IMR-90 (cell line): ENCODE data around the gene MAP4K1.

ENCODE experiments used
- BHLHE40 ChIP-seq: fragments of 150-350 bp; IDR thresholded peaks from 2 replicates; pipeline ENCODE4 v1.6.1; 2016; ENCODE audit warnings: mild to moderate bottlenecking, low read depth, low read length
- CEBPB ChIP-seq: IDR thresholded peaks from 2 replicates; pipeline ENCODE4 v1.6.1; 2012; ENCODE audit warnings: low read depth, low read length, improper control_type of control experiment
- FOS ChIP-seq: fragments of 150-350 bp; IDR thresholded peaks from 2 replicates; pipeline ENCODE4 v1.6.1; 2016; ENCODE audit warnings: low read depth, low read length
- MXI1 ChIP-seq: IDR thresholded peaks from 2 replicates; pipeline ENCODE4 v1.6.1; 2012; ENCODE audit warnings: low read depth, mild to moderate bottlenecking, low read length, moderate library complexity, borderline replicate concordance
- POLR2A ChIP-seq: IDR thresholded peaks from 2 replicates; pipeline ENCODE4 v1.6.1; 2012; ENCODE audit warnings: mild to moderate bottlenecking, low read depth, low read length
- RAD21 ChIP-seq: IDR thresholded peaks from 2 replicates; pipeline ENCODE4 v1.6.1; 2012; ENCODE audit warnings: low read length, improper control_type of control experiment
- RCOR1 ChIP-seq: IDR thresholded peaks from 2 replicates; pipeline ENCODE4 v1.6.1; 2012; ENCODE audit warnings: mild to moderate bottlenecking, low read length, improper control_type of control experiment; ENCODE audit not compliant: insufficient replicate concordance
- RFX5 ChIP-seq: IDR thresholded peaks from 2 replicates; pipeline ENCODE4 v1.8.0; 2012; ENCODE audit warnings: low read depth, mild to moderate bottlenecking, low read length, moderate library complexity
- SMC3 ChIP-seq: fragments of 150-350 bp; IDR thresholded peaks from 2 replicates; pipeline ENCODE4 v1.6.1; 2016; ENCODE audit warnings: low read depth, mild to moderate bottlenecking, antibody characterized with exemption, low read length, moderate library complexity
- TF ChIP-seq, protein P1 (sequence below): conservative IDR thresholded peaks from 2 replicates; pipeline ENCODE4 v1.5.1; 2012; ENCODE audit warnings: mild to moderate bottlenecking, low read depth, low read length, improper control_type of control experiment

DNA sequence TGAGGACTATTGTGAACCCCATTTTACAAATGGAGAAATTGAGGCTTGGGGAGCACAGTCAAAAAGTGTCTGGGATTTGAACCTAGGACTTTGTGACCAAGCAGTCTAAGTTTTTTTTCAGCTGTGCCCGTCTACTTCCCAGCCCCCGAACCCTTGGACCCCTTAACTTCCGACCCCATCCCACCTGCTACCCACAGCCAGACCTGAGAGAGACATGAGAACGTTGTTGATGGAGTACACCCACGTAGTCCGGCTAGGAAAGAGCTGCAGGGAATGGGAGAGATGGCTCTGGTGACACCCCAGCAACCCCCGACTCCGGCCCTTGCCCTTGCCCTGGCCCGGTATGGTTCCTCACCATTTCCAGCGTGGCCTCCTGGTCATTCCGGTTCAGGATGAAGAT is 18.0 kb downstream of the MAP4K1 start:
- no peak for TF ChIP-seq MXI1
- TF ChIP-seq SMC3: no peak
- TF ChIP-seq CEBPB: no peak
- TF ChIP-seq, protein P1, sequence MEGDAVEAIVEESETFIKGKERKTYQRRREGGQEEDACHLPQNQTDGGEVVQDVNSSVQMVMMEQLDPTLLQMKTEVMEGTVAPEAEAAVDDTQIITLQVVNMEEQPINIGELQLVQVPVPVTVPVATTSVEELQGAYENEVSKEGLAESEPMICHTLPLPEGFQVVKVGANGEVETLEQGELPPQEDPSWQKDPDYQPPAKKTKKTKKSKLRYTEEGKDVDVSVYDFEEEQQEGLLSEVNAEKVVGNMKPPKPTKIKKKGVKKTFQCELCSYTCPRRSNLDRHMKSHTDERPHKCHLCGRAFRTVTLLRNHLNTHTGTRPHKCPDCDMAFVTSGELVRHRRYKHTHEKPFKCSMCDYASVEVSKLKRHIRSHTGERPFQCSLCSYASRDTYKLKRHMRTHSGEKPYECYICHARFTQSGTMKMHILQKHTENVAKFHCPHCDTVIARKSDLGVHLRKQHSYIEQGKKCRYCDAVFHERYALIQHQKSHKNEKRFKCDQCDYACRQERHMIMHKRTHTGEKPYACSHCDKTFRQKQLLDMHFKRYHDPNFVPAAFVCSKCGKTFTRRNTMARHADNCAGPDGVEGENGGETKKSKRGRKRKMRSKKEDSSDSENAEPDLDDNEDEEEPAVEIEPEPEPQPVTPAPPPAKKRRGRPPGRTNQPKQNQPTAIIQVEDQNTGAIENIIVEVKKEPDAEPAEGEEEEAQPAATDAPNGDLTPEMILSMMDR: no peak
- no peak for TF ChIP-seq RAD21
- no peak for TF ChIP-seq RFX5
- TF ChIP-seq POLR2A: no peak
- TF ChIP-seq BHLHE40: no peak
- no peak for TF ChIP-seq FOS
- TF ChIP-seq RCOR1: no peak
